H1 (cell line): ENCODE results near the gene FRMD4A. TPM values are rescaled to one million over a fixed set of nuclear protein-coding genes. Genes with fewer than 3 reads are reported as not detected.

Source experiments
- CTCF ChIA-PET: fragments of 300-600 bp; sonication (Branson Sonifier 250); formaldehyde crosslinking; loops from one replicate; lab custom pipeline; 2021; ENCODE audit not compliant: partially characterized antibody; lab: Charles Lee
- POLR2A ChIA-PET: fragments of 300-600 bp; sonication (Branson Sonifier 250); formaldehyde crosslinking; loops from one replicate; lab custom pipeline; 2021; ENCODE audit warnings: inconsistent platforms; ENCODE audit not compliant: partially characterized antibody; lab: Charles Lee
- DNase-seq, 2 experiments: peaks; one replicate each; pipeline versions ENCODE4 v3.0.0 to v3.0.0-alpha.2; 2010 to 2022; ENCODE audit warnings: low spot score in 2 of 2, low read depth in 1 of 2, mixed read lengths in 1 of 2
- FAIRE-seq: peaks from 2 replicates; lab custom pipeline; 2011; peaks lifted over from hg19 to GRCh38; lab: Jason Lieb, UNC
- H2AFZ ChIP-seq: 2 replicates; pipeline ENCODE4 v1.8.1; 2012; ENCODE audit warnings: low read length, inconsistent platforms
- H2AK5ac ChIP-seq: 2 replicates; pipeline ENCODE4 v1.6.1; 2013; ENCODE audit warnings: low read depth, low read length
- H2BK120ac ChIP-seq: replicated peaks from 2 replicates; pipeline ENCODE3; 2013; ENCODE audit warnings: low read depth, low read length, inconsistent platforms
- H2BK12ac ChIP-seq: 2 replicates; pipeline ENCODE4 v1.6.1; 2013; ENCODE audit warnings: low read depth, low read length
- H2BK15ac ChIP-seq: 2 replicates; pipeline ENCODE4 v1.6.1; 2013; ENCODE audit warnings: low read length
- H2BK20ac ChIP-seq: 2 replicates; pipeline ENCODE4 v1.6.1; 2013; ENCODE audit warnings: low read length
- H2BK5ac ChIP-seq: 2 replicates; pipeline ENCODE4 v1.6.1; 2013; ENCODE audit warnings: low read depth, low read length
- H3K14ac ChIP-seq: 2 replicates; pipeline ENCODE4 v1.6.1; 2013; ENCODE audit warnings: inconsistent platforms; ENCODE audit not compliant: insufficient read length
- H3K18ac ChIP-seq: 2 replicates; pipeline ENCODE4 v1.6.1; 2013; ENCODE audit warnings: low read length; ENCODE audit errors: extremely low read depth
- H3K23ac ChIP-seq: 2 replicates; pipeline ENCODE4 v1.6.1; 2013; ENCODE audit warnings: inconsistent platforms; ENCODE audit not compliant: insufficient read length
- H3K23me2 ChIP-seq: 2 replicates; pipeline ENCODE4 v1.6.1; 2013; ENCODE audit warnings: low read depth, low read length
- H3K27ac ChIP-seq: 2 replicates; pipeline ENCODE4 v1.6.1; 2011; ENCODE audit warnings: low read depth, low read length, inconsistent platforms
- H3K27me3 ChIP-seq, 4 experiments: replicated peaks in 1 of 4; 1 replicate in 1 of 4; 2 replicates in 3 of 4; pipeline versions ENCODE4 v1.6.1 to v1.8.1; 2011 to 2013; ENCODE audit warnings: low read length in 3 of 4, mild to moderate bottlenecking in 3 of 4, inconsistent platforms in 2 of 4, mixed read lengths in 2 of 4, moderate library complexity in 1 of 4; ENCODE audit not compliant: control insufficient read depth in 3 of 4, insufficient read depth in 3 of 4; ENCODE audit errors: extremely low read depth in 1 of 4
- H3K36me3 ChIP-seq, 4 experiments: 2 replicates each; pipeline versions ENCODE4 v1.6.1 to v1.8.1; 2011 to 2013; ENCODE audit warnings: mild to moderate bottlenecking in 4 of 4, low read length in 3 of 4, moderate library complexity in 2 of 4, control low read depth in 1 of 4, inconsistent platforms in 1 of 4; ENCODE audit not compliant: insufficient read depth in 4 of 4, control insufficient read depth in 2 of 4
- H3K4ac ChIP-seq: replicated peaks from 2 replicates; pipeline ENCODE3; 2013; ENCODE audit warnings: low read length, low read depth, mixed read lengths, inconsistent platforms; ENCODE audit not compliant: insufficient read length
- H3K4me1 ChIP-seq, 4 experiments: replicated peaks in 1 of 4; 1 replicate in 1 of 4; 2 replicates in 3 of 4; pipeline versions ENCODE4 v1.6.1 to v1.8.1; 2011 to 2013; ENCODE audit warnings: low read length in 3 of 4, inconsistent platforms in 2 of 4, mixed read lengths in 1 of 4; ENCODE audit not compliant: insufficient read depth in 4 of 4, control insufficient read depth in 3 of 4
- H3K4me2 ChIP-seq, 2 experiments: 2 replicates each; pipeline versions ENCODE4 v1.6.1 to v1.8.1; 2011 to 2013; ENCODE audit warnings: low read depth in 2 of 2, low read length in 2 of 2, control low read depth in 1 of 2, inconsistent platforms in 1 of 2, mild to moderate bottlenecking in 1 of 2; ENCODE audit not compliant: insufficient read depth in 1 of 2
- H3K4me3 ChIP-seq, 4 experiments: fragments of 200-600, 300-600 bp in 1 of 4; sonication (generic), shearing (Covaris generic), sonication (Bioruptor Twin) in 1 of 4; 2 replicates each; pipeline versions ENCODE4 v1.5.1 to v1.8.1; 2011 to 2016; ENCODE audit warnings: low read length in 4 of 4, low read depth in 3 of 4, control low read depth in 2 of 4, inconsistent platforms in 2 of 4, mild to moderate bottlenecking in 2 of 4, mixed read lengths in 1 of 4, moderate library complexity in 1 of 4; ENCODE audit not compliant: insufficient read depth in 2 of 4; ENCODE audit errors: extremely low read depth in 1 of 4
- H3K56ac ChIP-seq: replicated peaks from 2 replicates; pipeline ENCODE3; 2013; ENCODE audit warnings: low read depth, mild to moderate bottlenecking, mixed read lengths, low read length, inconsistent platforms; ENCODE audit not compliant: insufficient read length
- H3K79me1 ChIP-seq: 2 replicates; pipeline ENCODE4 v1.6.1; 2013; ENCODE audit warnings: low read depth, low read length, control low read depth
- H3K79me2 ChIP-seq, 2 experiments: 2 replicates each; pipeline versions ENCODE4 v1.6.1 to v1.8.1; 2012 to 2013; ENCODE audit warnings: low read length in 2 of 2, mild to moderate bottlenecking in 2 of 2, inconsistent platforms in 1 of 2; ENCODE audit not compliant: insufficient read depth in 2 of 2, control insufficient read depth in 1 of 2
- H3K9ac ChIP-seq, 4 experiments: replicated peaks in 1 of 4; 1 replicate in 1 of 4; 2 replicates in 3 of 4; pipeline versions ENCODE4 v1.6.1 to v1.8.1; 2011 to 2013; ENCODE audit warnings: low read depth in 3 of 4, low read length in 3 of 4, control low read depth in 2 of 4, mild to moderate bottlenecking in 2 of 4, moderate library complexity in 2 of 4, inconsistent platforms in 1 of 4; ENCODE audit errors: extremely low read depth in 1 of 4
- H3K9me3 ChIP-seq, 2 experiments: 2 replicates each; pipeline versions ENCODE4 v1.6.1 to v1.8.1; 2012 to 2013; ENCODE audit warnings: mild to moderate bottlenecking in 2 of 2, moderate library complexity in 2 of 2, control low read depth in 1 of 2, inconsistent platforms in 1 of 2, low read depth in 1 of 2, low read length in 1 of 2, mixed read lengths in 1 of 2; ENCODE audit not compliant: insufficient read depth in 2 of 2
- H4K20me1 ChIP-seq, 2 experiments: replicated peaks in 1 of 2; 2 replicates each; pipeline versions ENCODE3 to v1.8.1; 2011 to 2013; ENCODE audit warnings: inconsistent platforms in 2 of 2, low read length in 2 of 2, mild to moderate bottlenecking in 1 of 2; ENCODE audit not compliant: insufficient read depth in 2 of 2, control insufficient read depth in 1 of 2
- H4K5ac ChIP-seq: 2 replicates; pipeline ENCODE4 v1.6.1; 2013; ENCODE audit warnings: low read length, low read depth, mixed read lengths, inconsistent platforms; ENCODE audit not compliant: insufficient read length
- H4K8ac ChIP-seq: 2 replicates; pipeline ENCODE4 v1.8.0; 2013; ENCODE audit warnings: mild to moderate bottlenecking, moderate library complexity, low read length, inconsistent platforms; ENCODE audit not compliant: insufficient read depth; ENCODE audit errors: extremely low read depth
- H4K91ac ChIP-seq: replicated peaks from 2 replicates; pipeline ENCODE3; 2013; ENCODE audit warnings: low read length, mixed read lengths, inconsistent platforms; ENCODE audit not compliant: insufficient read length
- BRCA1 ChIP-seq: IDR thresholded peaks from 2 replicates; pipeline ENCODE4 v1.6.1; 2012; ENCODE audit warnings: low read depth, low read length, improper control_type of control experiment
- EZH2 ChIP-seq: fragments of 200-600 bp; sonication (generic); IDR thresholded peaks from 2 replicates; pipeline ENCODE4 v1.7.1; 2012; ENCODE audit warnings: low read depth, mild to moderate bottlenecking, moderate library complexity, low read length, inconsistent platforms; ENCODE audit not compliant: severe bottlenecking
- KDM4A ChIP-seq: IDR thresholded peaks from one replicate; pipeline ENCODE4 v1.7.1; 2012; ENCODE audit warnings: low read depth, mild to moderate bottlenecking, moderate library complexity, low read length, inconsistent platforms; ENCODE audit not compliant: severe bottlenecking
- RNF2 ChIP-seq: fragments of 200-900, 300-1000 bp; sonication (generic); IDR thresholded peaks from 2 replicates; pipeline ENCODE4 v1.7.1; 2016; ENCODE audit warnings: borderline replicate concordance, low read depth, mild to moderate bottlenecking, antibody characterized with exemption, low read length; ENCODE audit not compliant: poor library complexity, severe bottlenecking; ENCODE audit errors: missing control alignments
- WGBS, 2 experiments: shearing (Covaris generic) in 1 of 2; methylation state at CpG; one replicate each; pipeline versions ENCODE4 v1.1.6 to v1.1.7; 2013 to 2015; ENCODE audit warnings: low lambda C conversion rate in 2 of 2, mixed read lengths in 2 of 2, inconsistent platforms in 1 of 2, low coverage in 1 of 2, missing lambda C conversion rate in 1 of 2; ENCODE audit not compliant: insufficient replicate concordance in 2 of 2, insufficient coverage in 1 of 2, insufficient read length in 1 of 2; ENCODE audit errors: extremely low coverage in 1 of 2, missing lambda C conversion rate in 1 of 2; 5-methylcytosine and 5-hydroxymethylcytosine counted together
- polyA plus RNA-seq, 7 experiments: library from polyadenylated mRNA; depleted of rRNA in 3 of 7; stranded (reverse) in 5 of 7; unstranded in 2 of 7; fragments of >200 nt in 5 of 7; fragments of 200-250 nt in 2 of 7; gene quantifications; 1 replicate in 5 of 7; 2 replicates in 1 of 7; 4 replicates in 1 of 7; pipeline versions ENCODE4 v1.2.1 to v1.2.3, GENCODE V29; 2011 to 2013; ENCODE audit warnings: missing spikeins in 2 of 7, mixed read lengths in 2 of 7
- total RNA-seq: library from RNA; stranded (reverse); fragmentation: NEBNext Ultra II Directional; extraction: Animal tissue kit (Norgen Biotek cat#: 25700); gene quantifications from 2 replicates; pipeline ENCODE4 v1.2.1, GENCODE V29; 2021
- TF ChIP-seq, protein P1 (sequence below), 3 experiments: IDR thresholded peaks; 1 replicate in 2 of 3; 2 replicates in 1 of 3; pipeline versions ENCODE4 v1.5.1 to v1.6.1; 2011; ENCODE audit warnings: low read length in 3 of 3, mild to moderate bottlenecking in 3 of 3, inconsistent platforms in 2 of 3, low read depth in 1 of 3, moderate library complexity in 1 of 3; ENCODE audit not compliant: insufficient read depth in 1 of 3; ENCODE audit errors: control extremely low read depth in 1 of 3
- TF ChIP-seq, protein P2 (sequence below): IDR thresholded peaks from 2 replicates; pipeline ENCODE4 v1.6.1; 2012; ENCODE audit warnings: low read length, inconsistent platforms
- TF ChIP-seq, protein P3 (sequence below): IDR thresholded peaks from 2 replicates; pipeline ENCODE4 v1.6.1; 2011; ENCODE audit warnings: low read length, improper control_type of control experiment

Gene FRMD4A
- total and polyA plus RNA-seq, 2 of the 8 experiments (the other 6 are each of a cell fraction or from before 2014, with no cell fraction given), result 38.6 to 39.6 TPM

DNA sequence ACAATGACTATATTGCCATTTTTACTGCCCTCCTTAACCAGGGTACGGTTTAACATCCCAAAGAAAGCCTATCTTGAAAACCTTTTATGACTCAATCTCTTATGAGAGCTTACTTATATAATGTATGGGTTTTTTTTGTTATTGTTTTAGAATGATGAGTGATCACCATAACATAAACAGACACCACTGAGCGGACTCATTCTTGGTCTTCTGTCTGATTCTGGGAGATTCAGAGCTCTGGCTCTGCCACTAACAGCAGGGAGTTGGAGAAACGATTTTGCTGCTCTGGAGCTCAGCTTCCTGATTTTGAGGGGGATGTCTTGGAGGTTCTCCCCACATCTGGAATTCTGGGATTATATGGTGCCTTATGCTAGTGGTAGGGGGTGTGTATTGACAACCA is 244.1 kb downstream of the FRMD4A start:
- no peak overlapping the region for H3K4me2 ChIP-seq
- no peaks in the 10 kb centered on the region for H3K9me3 ChIP-seq
- H3K14ac ChIP-seq, result no peak overlapping the region
- no peak overlapping the region for H3K56ac ChIP-seq
- no peak overlapping the region for H3K23ac ChIP-seq
- FAIRE-seq, result no peak
- no peak overlapping the region for H2BK20ac ChIP-seq
- no peak overlapping the region for H3K9ac ChIP-seq
- H3K23me2 ChIP-seq, result no peaks in the 10 kb centered on the region
- no peaks in the 10 kb centered on the region for H3K27me3 ChIP-seq
- H2AK5ac ChIP-seq, result no peak overlapping the region
- no peak overlapping the region for H2BK5ac ChIP-seq
- H3K18ac ChIP-seq, result no peak overlapping the region
- H2BK15ac ChIP-seq, result no peak overlapping the region
- no peak overlapping the region for H3K27ac ChIP-seq
- no peak overlapping the region for H3K4me3 ChIP-seq
- H2AFZ ChIP-seq, result no peak overlapping the region
- H2BK12ac ChIP-seq, result no peak overlapping the region
- no peak overlapping the region for H3K4ac ChIP-seq
- H3K79me1 ChIP-seq, result no peaks in the 10 kb centered on the region; the same call in 1 of the 2 replicates
- H3K36me3 ChIP-seq, result no peaks in the 10 kb centered on the region
- H4K8ac ChIP-seq, result no peak overlapping the region
- H4K5ac ChIP-seq, result no peak overlapping the region
- no peak overlapping the region for H4K91ac ChIP-seq
- no peaks in the 10 kb centered on the region for H4K20me1 ChIP-seq
- DNase-seq, result no peak
- no peak overlapping the region for H2BK120ac ChIP-seq
- POLR2A ChIA-PET, result no interaction called here
- 89% methylated on average over 3 of the region's 3 CpGs; no CpG with 5 or more reads in 1 of the 2 experiments for WGBS, 2 experiments
- peaks cover 2 to 10% (median 8%) of the 10 kb centered on the region in 4 experiments; a peak in 5 of 7 replicates for H3K4me1 ChIP-seq
- CTCF ChIA-PET, result interaction anchor here (0.7 to 1.4 kb wide), 3 partner anchors 12 to 53 kb away, joined by 4 read pairs; no protein-coding TSS in a partner anchor
- no peaks in the 10 kb centered on the region for H3K79me2 ChIP-seq
- TF ChIP-seq RNF2 (no peak), BRCA1 (no peak), KDM4A (no peak), EZH2 (no peak)
- TF ChIP-seq, protein P1, sequence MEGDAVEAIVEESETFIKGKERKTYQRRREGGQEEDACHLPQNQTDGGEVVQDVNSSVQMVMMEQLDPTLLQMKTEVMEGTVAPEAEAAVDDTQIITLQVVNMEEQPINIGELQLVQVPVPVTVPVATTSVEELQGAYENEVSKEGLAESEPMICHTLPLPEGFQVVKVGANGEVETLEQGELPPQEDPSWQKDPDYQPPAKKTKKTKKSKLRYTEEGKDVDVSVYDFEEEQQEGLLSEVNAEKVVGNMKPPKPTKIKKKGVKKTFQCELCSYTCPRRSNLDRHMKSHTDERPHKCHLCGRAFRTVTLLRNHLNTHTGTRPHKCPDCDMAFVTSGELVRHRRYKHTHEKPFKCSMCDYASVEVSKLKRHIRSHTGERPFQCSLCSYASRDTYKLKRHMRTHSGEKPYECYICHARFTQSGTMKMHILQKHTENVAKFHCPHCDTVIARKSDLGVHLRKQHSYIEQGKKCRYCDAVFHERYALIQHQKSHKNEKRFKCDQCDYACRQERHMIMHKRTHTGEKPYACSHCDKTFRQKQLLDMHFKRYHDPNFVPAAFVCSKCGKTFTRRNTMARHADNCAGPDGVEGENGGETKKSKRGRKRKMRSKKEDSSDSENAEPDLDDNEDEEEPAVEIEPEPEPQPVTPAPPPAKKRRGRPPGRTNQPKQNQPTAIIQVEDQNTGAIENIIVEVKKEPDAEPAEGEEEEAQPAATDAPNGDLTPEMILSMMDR (IDR thresholded peaks at IDR 0.05; ENCODE audit: control extremely low read depth in 1 of 3, insufficient read depth in 1 of 3, low read depth in 1 of 3, low read length in 3 of 3), result no peak
- TF ChIP-seq, protein P2, sequence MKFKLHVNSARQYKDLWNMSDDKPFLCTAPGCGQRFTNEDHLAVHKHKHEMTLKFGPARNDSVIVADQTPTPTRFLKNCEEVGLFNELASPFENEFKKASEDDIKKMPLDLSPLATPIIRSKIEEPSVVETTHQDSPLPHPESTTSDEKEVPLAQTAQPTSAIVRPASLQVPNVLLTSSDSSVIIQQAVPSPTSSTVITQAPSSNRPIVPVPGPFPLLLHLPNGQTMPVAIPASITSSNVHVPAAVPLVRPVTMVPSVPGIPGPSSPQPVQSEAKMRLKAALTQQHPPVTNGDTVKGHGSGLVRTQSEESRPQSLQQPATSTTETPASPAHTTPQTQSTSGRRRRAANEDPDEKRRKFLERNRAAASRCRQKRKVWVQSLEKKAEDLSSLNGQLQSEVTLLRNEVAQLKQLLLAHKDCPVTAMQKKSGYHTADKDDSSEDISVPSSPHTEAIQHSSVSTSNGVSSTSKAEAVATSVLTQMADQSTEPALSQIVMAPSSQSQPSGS, result no peak
- TF ChIP-seq, protein P3, sequence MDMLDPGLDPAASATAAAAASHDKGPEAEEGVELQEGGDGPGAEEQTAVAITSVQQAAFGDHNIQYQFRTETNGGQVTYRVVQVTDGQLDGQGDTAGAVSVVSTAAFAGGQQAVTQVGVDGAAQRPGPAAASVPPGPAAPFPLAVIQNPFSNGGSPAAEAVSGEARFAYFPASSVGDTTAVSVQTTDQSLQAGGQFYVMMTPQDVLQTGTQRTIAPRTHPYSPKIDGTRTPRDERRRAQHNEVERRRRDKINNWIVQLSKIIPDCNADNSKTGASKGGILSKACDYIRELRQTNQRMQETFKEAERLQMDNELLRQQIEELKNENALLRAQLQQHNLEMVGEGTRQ, result no peak
